ENCODE measurements around the gene IDNK.

DNA sequence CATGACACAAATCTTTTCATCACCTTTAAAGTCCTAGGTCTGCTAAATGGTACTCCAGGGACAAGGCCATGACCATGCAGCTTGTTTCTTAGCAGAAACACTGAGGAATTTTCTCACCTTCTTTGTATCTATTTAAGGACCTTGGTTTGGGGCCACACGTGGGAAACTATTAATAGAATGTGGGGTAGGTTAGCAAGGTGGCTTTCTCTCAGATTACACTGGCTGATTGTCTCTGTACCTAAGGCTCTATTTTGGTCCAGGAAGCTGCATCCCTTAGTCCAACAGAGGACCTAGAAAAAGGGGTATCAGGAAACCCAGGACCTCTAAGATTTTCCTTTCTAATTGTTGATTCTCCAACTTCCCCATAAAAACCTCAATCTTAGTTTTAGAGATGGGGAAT is 48.5 kb upstream of the IDNK start:
- TF ChIP-seq, protein P1, sequence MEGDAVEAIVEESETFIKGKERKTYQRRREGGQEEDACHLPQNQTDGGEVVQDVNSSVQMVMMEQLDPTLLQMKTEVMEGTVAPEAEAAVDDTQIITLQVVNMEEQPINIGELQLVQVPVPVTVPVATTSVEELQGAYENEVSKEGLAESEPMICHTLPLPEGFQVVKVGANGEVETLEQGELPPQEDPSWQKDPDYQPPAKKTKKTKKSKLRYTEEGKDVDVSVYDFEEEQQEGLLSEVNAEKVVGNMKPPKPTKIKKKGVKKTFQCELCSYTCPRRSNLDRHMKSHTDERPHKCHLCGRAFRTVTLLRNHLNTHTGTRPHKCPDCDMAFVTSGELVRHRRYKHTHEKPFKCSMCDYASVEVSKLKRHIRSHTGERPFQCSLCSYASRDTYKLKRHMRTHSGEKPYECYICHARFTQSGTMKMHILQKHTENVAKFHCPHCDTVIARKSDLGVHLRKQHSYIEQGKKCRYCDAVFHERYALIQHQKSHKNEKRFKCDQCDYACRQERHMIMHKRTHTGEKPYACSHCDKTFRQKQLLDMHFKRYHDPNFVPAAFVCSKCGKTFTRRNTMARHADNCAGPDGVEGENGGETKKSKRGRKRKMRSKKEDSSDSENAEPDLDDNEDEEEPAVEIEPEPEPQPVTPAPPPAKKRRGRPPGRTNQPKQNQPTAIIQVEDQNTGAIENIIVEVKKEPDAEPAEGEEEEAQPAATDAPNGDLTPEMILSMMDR (IDR thresholded peaks at IDR 0.05) = no peak
- no peak for TF ChIP-seq POLR2A (IDR thresholded peaks at IDR 0.05)

Data from adrenal gland (tissue), 5 donors.